Activated naive CD8-positive, alpha-beta T cell (primary cell): ENCODE results near the gene CEP152.

Experiments used
- H3K27ac Mint-ChIP-seq: one replicate; pipeline ENCODE4 v1.8.0; 2021; ENCODE audit warnings: mixed read lengths
- H3K27me3 Mint-ChIP-seq: one replicate; pipeline ENCODE4 v1.8.0; 2021; ENCODE audit warnings: mixed read lengths
- H3K36me3 Mint-ChIP-seq: one replicate; pipeline ENCODE4 v1.8.0; 2021; ENCODE audit warnings: mixed read lengths
- H3K4me1 Mint-ChIP-seq: one replicate; pipeline ENCODE4 v1.8.0; 2021; ENCODE audit warnings: low read depth, mixed read lengths
- H3K4me3 Mint-ChIP-seq: one replicate; pipeline ENCODE4 v1.8.0; 2021; ENCODE audit warnings: mild to moderate bottlenecking, mixed read lengths
- H3K9me3 Mint-ChIP-seq: one replicate; pipeline ENCODE4 v1.8.0; 2021; ENCODE audit warnings: low read depth, mixed read lengths

Gene CEP152

GRCh38 chr15:48717458-48717857 lies 93.4 kb downstream of the CEP152 start:
- peaks cover 23% of the 10 kb centered on the region for H3K36me3 Mint-ChIP-seq
- no peaks in the 10 kb centered on the region for H3K27me3 Mint-ChIP-seq
- peaks cover 6% of the 10 kb centered on the region for H3K9me3 Mint-ChIP-seq
- no peaks in the 10 kb centered on the region for H3K4me1 Mint-ChIP-seq
- H3K27ac Mint-ChIP-seq = no peak overlapping the region
- no peak overlapping the region for H3K4me3 Mint-ChIP-seq

DNA sequence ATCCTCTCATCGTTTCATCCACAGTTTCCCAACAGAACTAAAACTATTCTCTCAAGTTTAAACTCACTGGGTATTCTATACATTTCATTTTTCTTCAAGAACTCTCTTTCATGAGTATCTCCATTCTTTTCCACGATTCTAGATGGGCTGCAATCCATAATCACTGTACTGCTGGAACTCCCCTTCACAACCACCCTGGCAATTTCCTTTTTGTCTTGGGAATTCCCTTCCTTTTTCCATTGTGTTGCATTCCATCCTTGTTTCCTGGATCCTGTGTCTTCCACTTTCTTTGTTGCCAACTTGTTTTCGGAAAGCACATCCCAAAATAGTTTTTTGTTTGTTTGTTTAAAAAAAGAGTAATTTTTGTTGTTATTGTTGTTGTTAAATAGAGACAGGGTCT lies 98.3 kb downstream of the CEP152 start:
- H3K36me3 Mint-ChIP-seq = peaks cover 25% of the 10 kb centered on the region
- H3K4me1 Mint-ChIP-seq = no peaks in the 10 kb centered on the region
- H3K27me3 Mint-ChIP-seq = no peaks in the 10 kb centered on the region
- no peak overlapping the region for H3K4me3 Mint-ChIP-seq
- H3K9me3 Mint-ChIP-seq = peaks cover 25% of the 10 kb centered on the region
- H3K27ac Mint-ChIP-seq = no peak overlapping the region

DNA sequence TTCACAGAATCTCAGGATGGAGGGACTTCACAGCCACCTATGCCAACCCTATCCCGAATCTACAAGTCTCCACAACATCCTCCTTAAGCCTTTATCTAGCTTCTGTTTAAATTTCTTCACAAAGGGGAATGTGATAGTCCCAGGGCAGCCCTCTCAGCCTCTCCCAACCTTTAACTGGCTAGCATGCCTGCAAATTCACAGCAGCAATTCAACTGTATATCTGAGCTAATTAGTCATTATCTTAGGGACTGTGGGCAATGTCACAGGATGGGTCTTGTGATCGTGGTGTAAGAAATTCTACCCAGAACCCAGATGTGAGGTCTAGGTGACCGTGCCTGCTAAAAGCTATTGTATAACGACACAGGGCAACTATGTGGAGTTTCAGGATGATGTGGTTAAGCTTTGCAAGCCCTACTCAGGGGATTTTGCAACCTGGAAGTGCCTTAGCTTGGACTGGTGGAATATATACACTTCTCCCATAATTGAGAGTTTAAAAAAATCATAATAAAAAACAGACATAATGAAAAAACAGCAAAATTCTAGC lies 99.8 kb downstream of the CEP152 start:
- Mint-ChIP-seq H3K4me1 (no peaks in the 10 kb centered on the region), H3K36me3 (peaks cover 17% of the 10 kb centered on the region), H3K27ac (no peak overlapping the region), H3K9me3 (peaks cover 30% of the 10 kb centered on the region), H3K27me3 (no peaks in the 10 kb centered on the region), H3K4me3 (no peak overlapping the region)

GRCh38 chr15:48708641-48709040 lies 102.2 kb downstream of the CEP152 start:
- peaks cover 6% of the 10 kb centered on the region for H3K36me3 Mint-ChIP-seq
- H3K4me1 Mint-ChIP-seq = no peaks in the 10 kb centered on the region
- no peak overlapping the region for H3K4me3 Mint-ChIP-seq
- no peaks in the 10 kb centered on the region for H3K27me3 Mint-ChIP-seq
- H3K9me3 Mint-ChIP-seq = peaks cover 38% of the 10 kb centered on the region
- no peak overlapping the region for H3K27ac Mint-ChIP-seq

DNA sequence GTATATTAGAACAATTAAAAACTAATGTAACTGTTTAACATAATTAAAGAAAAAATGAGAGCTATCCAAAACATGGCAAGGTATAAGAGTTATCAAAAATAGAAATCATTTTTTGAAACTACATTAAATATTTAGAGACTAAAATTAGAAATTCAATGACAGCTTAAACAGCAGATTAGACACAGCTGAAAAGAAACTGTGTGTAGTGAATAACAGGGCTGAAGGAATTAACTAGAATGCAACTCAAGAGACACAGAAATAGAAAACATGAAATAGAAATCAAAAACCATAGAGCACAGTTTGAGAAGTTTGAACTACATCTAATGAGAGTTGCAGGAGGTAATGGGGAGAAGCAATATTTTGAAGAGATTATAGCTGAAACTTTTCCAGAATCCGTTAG lies 105.5 kb downstream of the CEP152 start:
- H3K36me3 Mint-ChIP-seq = no peaks in the 10 kb centered on the region

GRCh38 chr15:48703544-48703943 lies 107.3 kb downstream of the CEP152 start:
- Mint-ChIP-seq H3K4me1 (no peaks in the 10 kb centered on the region), H3K9me3 (peaks cover 21% of the 10 kb centered on the region), H3K27me3 (no peaks in the 10 kb centered on the region), H3K4me3 (no peak overlapping the region), H3K36me3 (no peaks in the 10 kb centered on the region), H3K27ac (no peak overlapping the region)

More for the DNA sequence above, 105.5 kb downstream of the CEP152 start:
- Mint-ChIP-seq H3K27me3 (no peaks in the 10 kb centered on the region), H3K4me3 (no peak overlapping the region), H3K4me1 (no peaks in the 10 kb centered on the region), H3K9me3 (peaks cover 34% of the 10 kb centered on the region), H3K27ac (no peak overlapping the region)

DNA sequence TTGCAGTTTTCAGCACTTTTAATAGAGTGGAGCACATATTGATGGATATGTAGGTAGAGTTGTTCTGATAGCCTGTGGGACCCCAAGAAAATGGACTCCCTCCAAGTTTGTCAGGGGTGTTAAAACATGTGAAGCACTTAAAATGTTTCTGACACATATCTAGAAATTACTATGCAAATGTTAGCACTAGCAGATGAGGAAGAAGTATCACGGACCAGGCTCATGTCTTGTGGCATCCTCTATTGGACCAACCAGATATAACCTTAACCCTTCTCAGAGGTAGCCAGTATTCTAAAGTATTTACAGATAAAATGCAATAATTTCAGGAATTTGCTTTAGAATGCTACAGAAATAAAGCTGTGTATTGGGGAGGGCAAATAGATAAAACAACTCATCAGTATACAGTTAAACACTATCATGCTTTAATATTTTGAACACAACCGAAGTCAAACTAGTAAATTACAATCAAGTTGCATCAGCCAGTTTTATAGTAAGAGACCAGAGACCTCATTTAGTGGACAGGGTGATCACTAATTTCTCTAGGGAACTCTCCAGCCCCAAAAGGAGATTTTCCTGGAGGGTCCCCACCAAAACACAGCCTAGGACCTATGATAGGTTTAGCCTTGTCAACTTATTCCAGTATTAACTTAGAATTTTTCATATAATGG lies 108.2 kb downstream of the CEP152 start:
- Mint-ChIP-seq H3K4me3 (no peak overlapping the region), H3K9me3 (peaks cover 17% of the 10 kb centered on the region), H3K27ac (no peak overlapping the region), H3K4me1 (no peaks in the 10 kb centered on the region), H3K27me3 (no peaks in the 10 kb centered on the region), H3K36me3 (no peaks in the 10 kb centered on the region)

DNA sequence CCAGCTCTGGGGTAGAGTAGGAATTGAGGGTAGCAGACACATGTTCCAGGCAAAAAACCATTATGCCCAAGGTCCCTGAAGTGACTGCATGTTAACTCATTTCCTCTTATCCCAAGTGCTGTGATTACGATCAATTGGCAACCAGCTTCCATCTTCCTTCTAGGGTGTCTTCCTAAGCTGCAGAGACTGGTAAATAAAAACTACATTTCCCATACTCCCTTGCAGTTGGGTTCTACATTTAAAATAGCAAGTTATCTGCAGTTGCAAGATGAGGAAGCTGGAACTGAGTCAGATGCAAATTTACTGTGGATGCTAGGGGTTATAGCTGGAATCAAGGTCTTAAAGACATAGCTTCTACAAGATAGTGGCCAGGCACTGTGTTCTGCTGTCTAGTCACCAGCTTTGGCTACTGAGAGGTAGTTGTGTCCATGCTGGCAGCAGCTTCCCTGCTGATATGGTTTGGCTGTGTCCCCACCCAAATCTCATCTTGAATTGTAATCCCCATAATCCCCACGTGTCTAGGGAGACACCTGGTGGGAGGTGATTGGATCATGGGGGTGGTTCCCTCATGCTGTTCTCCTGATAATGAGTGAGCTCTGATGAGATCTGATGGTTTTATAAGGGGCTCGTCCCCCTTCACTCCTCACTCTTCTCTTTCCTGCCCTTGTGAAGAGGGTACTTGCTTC lies 114.1 kb downstream of the CEP152 start:
- no peaks in the 10 kb centered on the region for H3K4me1 Mint-ChIP-seq
- H3K36me3 Mint-ChIP-seq = no peaks in the 10 kb centered on the region
- H3K27ac Mint-ChIP-seq = no peak overlapping the region
- no peaks in the 10 kb centered on the region for H3K9me3 Mint-ChIP-seq
- H3K4me3 Mint-ChIP-seq = no peak overlapping the region
- no peaks in the 10 kb centered on the region for H3K27me3 Mint-ChIP-seq

- H3K27ac Mint-ChIP-seq = no peak overlapping the region
- H3K4me3 Mint-ChIP-seq = no peak overlapping the region
- H3K36me3 Mint-ChIP-seq = no peaks in the 10 kb centered on the region
- H3K27me3 Mint-ChIP-seq = no peaks in the 10 kb centered on the region
- H3K4me1 Mint-ChIP-seq = no peaks in the 10 kb centered on the region
- no peaks in the 10 kb centered on the region for H3K9me3 Mint-ChIP-seq
Measured at GRCh38 chr15:48695827-48696573, 114.9 kb downstream of the CEP152 start.

DNA sequence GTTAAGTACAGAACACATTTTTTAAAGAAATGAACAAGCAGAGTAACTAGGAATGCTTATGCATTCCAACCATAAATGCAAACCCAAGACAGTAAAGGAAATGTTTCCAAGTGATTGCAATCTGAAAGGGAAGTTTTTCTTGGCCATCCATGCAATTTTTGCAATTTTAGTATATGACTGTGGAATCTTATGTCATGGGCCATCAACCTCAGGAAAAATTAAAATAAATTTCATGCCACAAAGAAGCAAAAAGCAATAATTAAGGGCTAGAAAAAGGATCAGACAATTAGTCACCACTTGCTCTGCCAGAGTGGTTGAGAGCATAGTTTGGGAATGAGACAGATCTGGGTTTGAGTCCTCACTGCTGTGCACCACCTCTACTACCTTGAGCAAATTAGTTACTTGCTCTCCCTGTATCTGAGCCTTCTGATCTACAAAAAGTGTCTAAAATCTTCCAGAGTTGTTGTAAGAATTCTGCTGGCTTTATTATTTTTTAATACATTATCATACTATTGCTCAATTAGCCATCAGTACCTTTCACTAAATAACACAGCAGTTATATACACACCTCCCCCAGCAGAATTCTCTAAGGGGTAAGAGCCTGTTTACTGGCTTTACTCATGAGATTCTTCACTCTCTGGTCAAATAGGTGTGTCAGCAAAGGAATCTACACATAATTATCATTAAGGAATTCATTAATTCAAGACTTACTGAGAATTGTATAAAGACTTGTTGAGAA lies 115.6 kb downstream of the CEP152 start:
- Mint-ChIP-seq H3K4me1 (no peaks in the 10 kb centered on the region), H3K4me3 (no peak overlapping the region), H3K27ac (no peak overlapping the region), H3K36me3 (no peaks in the 10 kb centered on the region), H3K27me3 (no peaks in the 10 kb centered on the region), H3K9me3 (no peaks in the 10 kb centered on the region)

DNA sequence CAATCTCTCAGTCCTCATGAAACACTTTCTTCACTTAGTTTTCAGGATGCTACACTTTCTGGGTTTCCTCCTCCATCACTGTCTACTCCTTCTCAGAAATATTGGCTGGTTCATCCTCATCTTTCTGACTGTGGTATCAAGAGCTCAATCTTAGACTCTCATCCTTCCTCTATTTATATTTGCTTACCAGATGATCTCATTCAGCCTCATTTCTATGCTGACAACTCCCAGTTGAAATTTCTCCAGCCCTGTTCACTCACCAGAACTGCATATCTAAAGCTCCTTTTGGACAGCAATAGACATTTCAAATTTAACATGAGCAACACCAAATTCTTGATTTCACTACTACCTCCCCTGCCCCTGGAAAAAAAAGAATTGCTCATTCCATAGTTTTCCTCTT lies 117.4 kb downstream of the CEP152 start:
- H3K27ac Mint-ChIP-seq = no peak overlapping the region
- H3K36me3 Mint-ChIP-seq = no peaks in the 10 kb centered on the region
- no peaks in the 10 kb centered on the region for H3K4me1 Mint-ChIP-seq
- peaks cover 9% of the 10 kb centered on the region for H3K9me3 Mint-ChIP-seq
- no peaks in the 10 kb centered on the region for H3K27me3 Mint-ChIP-seq
- H3K4me3 Mint-ChIP-seq = no peak overlapping the region

DNA sequence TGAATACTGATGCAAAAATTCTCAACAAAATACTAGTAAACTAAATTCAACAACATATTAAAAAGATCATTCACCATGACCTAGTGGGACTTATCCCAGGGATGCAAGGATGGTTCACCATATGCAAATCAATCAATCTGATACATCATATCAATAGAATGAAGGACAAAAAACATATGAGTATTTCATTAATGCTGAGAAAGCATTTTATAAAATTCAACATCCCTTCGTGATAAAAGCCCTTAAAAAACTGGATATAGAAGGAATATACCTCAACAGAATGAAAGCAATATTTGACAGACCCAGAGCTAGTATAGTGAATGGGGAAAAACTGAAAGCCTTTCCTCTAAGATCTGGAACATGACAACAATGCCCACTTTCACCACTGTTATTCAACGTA lies 122.4 kb downstream of the CEP152 start:
- H3K27me3 Mint-ChIP-seq = peaks cover 2% of the 10 kb centered on the region
- no peak overlapping the region for H3K4me3 Mint-ChIP-seq
- no peaks in the 10 kb centered on the region for H3K4me1 Mint-ChIP-seq
- H3K36me3 Mint-ChIP-seq = peaks cover 3% of the 10 kb centered on the region
- no peak overlapping the region for H3K27ac Mint-ChIP-seq
- H3K9me3 Mint-ChIP-seq = peaks cover 18% of the 10 kb centered on the region
